ENCODE measurements around the gene CTTNBP2NL.
"Not testable (repeated sequence)": the region's sequence is repeated elsewhere in the genome, so short reads cannot be mapped to it uniquely, and the experiment has no call there.

The CTTNBP2NL gene

GRCh38 chr1:112453876-112454275, 57.9 kb downstream of the CTTNBP2NL start:
- H3K4me3 ChIP-seq: no peak overlapping the region

GRCh38 chr1:112454316-112454715, 58.3 kb downstream of the CTTNBP2NL start:
- Histone ChIP-seq H3K27ac (no peak overlapping the region), H3K4me3 (no peak overlapping the region)

More at GRCh38 chr1:112453876-112454275, 57.9 kb downstream of the CTTNBP2NL start:
- H3K27ac ChIP-seq: no peak overlapping the region

- Histone ChIP-seq H3K27ac (no peak overlapping the region), H3K4me3 (no peak overlapping the region)
These were observed 61.2 kb downstream of the CTTNBP2NL start for GRCh38 chr1:112457241-112457640.

- H3K27ac ChIP-seq: no peak overlapping the region
- no peak overlapping the region for H3K4me3 ChIP-seq
These were observed 61.9 kb downstream of the CTTNBP2NL start for GRCh38 chr1:112457955-112458354.

- Histone ChIP-seq H3K27ac (no peak overlapping the region), H3K4me3 (no peak overlapping the region)
These were observed 62.7 kb downstream of the CTTNBP2NL start for GRCh38 chr1:112458756-112459155.

- Histone ChIP-seq H3K27ac (peak overlapping the region in 7 of 21 experiments; percentile 10 to 82 (median 66)), H3K4me3 (no peak overlapping the region)
These were observed 64.6 kb downstream of the CTTNBP2NL start for GRCh38 chr1:112460615-112461014.

GRCh38 chr1:112461200-112461871, 65.3 kb downstream of the CTTNBP2NL start:
- Histone ChIP-seq H3K27ac (peak overlapping the region in 18 of 21 experiments; percentile 4 to 84 (median 61)), H3K4me3 (no peak overlapping the region)

- Histone ChIP-seq H3K4me3 (no peak overlapping the region), H3K27ac (peak overlapping the region in 10 of 21 experiments; percentile 15 to 84 (median 71))
These were observed 66.9 kb downstream of the CTTNBP2NL start for GRCh38 chr1:112462953-112463279.

- Histone ChIP-seq H3K27ac (peak overlapping the region in 19 of 21 experiments; percentile 51 to 86 (median 82)), H3K4me3 (no peak overlapping the region)
These were observed 68.5 kb downstream of the CTTNBP2NL start for GRCh38 chr1:112464501-112464900.

GRCh38 chr1:112465122-112465521, 69.1 kb downstream of the CTTNBP2NL start:
- no peak overlapping the region for H3K4me3 ChIP-seq
- H3K27ac ChIP-seq: peak overlapping the region; percentile 8 to 86 (median 81)

- Histone ChIP-seq H3K4me3 (peak overlapping the region; percentile 19 to 31 (median 23)), H3K27ac (peak overlapping the region in 20 of 21 experiments; percentile 51 to 86 (median 82))
These were observed 70.2 kb downstream of the CTTNBP2NL start for GRCh38 chr1:112466078-112466660.

- not testable (repeated sequence) for H3K27ac ChIP-seq, H3K4me3 ChIP-seq
These were observed 74.3 kb downstream of the CTTNBP2NL start for GRCh38 chr1:112470324-112470723.

GRCh38 chr1:112470966-112471365, 75.0 kb downstream of the CTTNBP2NL start:
- H3K4me3 ChIP-seq: no peak overlapping the region
- no peak overlapping the region for H3K27ac ChIP-seq

- H3K4me3 ChIP-seq: no peak overlapping the region
- H3K27ac ChIP-seq: no peak overlapping the region
These were observed 76.1 kb downstream of the CTTNBP2NL start for GRCh38 chr1:112472142-112472541.

GRCh38 chr1:112477550-112477949, 81.5 kb downstream of the CTTNBP2NL start:
- Histone ChIP-seq H3K4me3 (no peak overlapping the region), H3K27ac (no peak overlapping the region)

- H3K4me3 ChIP-seq: no peak overlapping the region
- H3K27ac ChIP-seq: no peak overlapping the region
These were observed 82.3 kb downstream of the CTTNBP2NL start for GRCh38 chr1:112478314-112478713.

- not testable (repeated sequence) for H3K4me3 ChIP-seq
These were observed 90.0 kb downstream of the CTTNBP2NL start for GRCh38 chr1:112486063-112486462.

GRCh38 chr1:112487686-112488085, 91.7 kb downstream of the CTTNBP2NL start:
- H3K27ac ChIP-seq, H3K4me3 ChIP-seq: not testable (repeated sequence)

More at GRCh38 chr1:112486063-112486462, 90.0 kb downstream of the CTTNBP2NL start:
- H3K27ac ChIP-seq: not testable (repeated sequence)

GRCh38 chr1:112488141-112488540, 92.1 kb downstream of the CTTNBP2NL start:
- no peak overlapping the region for H3K27ac ChIP-seq

GRCh38 chr1:112492076-112492475, 96.1 kb downstream of the CTTNBP2NL start:
- Histone ChIP-seq H3K27ac (no peak overlapping the region), H3K4me3 (no peak overlapping the region)

More at GRCh38 chr1:112488141-112488540, 92.1 kb downstream of the CTTNBP2NL start:
- no peak overlapping the region for H3K4me3 ChIP-seq

GRCh38 chr1:112493351-112493750, 97.3 kb downstream of the CTTNBP2NL start:
- no peak overlapping the region for H3K4me3 ChIP-seq
- no peak overlapping the region for H3K27ac ChIP-seq

All from skin epidermis (tissue), 12 donors.